ENCODE data around the gene CD4.

The CD4 gene

GRCh38 chr12:6765048-6765633, 24.2 kb upstream of the CD4 start:
- no peak for DNase-seq (ENCODE audit: low read depth in 2 of 2)

- no peak for DNase-seq (ENCODE audit: low read depth in 2 of 2)
These were observed 23.4 kb upstream of the CD4 start, which contains the start of gene PTMS for GRCh38 chr12:6765634-6766581. TSS of gene PTMS (plus strand) at chr12:6766363. CDS start at chr12:6766706, 343 bp downstream.

GRCh38 chr12:6766651-6767349, 22.5 kb upstream of the CD4 start:
- no peak for DNase-seq (ENCODE audit: low read depth in 2 of 2)

- DNase-seq (ENCODE audit: low read depth in 2 of 2) = no peak
These were observed 21.7 kb upstream of the CD4 start for GRCh38 chr12:6767353-6768319.

GRCh38 chr12:6768437-6768914, 20.9 kb upstream of the CD4 start:
- DNase-seq (ENCODE audit: low read depth in 2 of 2) = no peak

- DNase-seq (ENCODE audit: low read depth in 2 of 2) = no peak
These were observed 20.3 kb upstream of the CD4 start for GRCh38 chr12:6768990-6769389.

- no peak for DNase-seq (ENCODE audit: low read depth in 2 of 2)
These were observed 19.7 kb upstream of the CD4 start for GRCh38 chr12:6769666-6770065.

GRCh38 chr12:6770094-6770493, 19.2 kb upstream of the CD4 start:
- DNase-seq (ENCODE audit: low read depth in 2 of 2) = no peak

GRCh38 chr12:6770600-6770999, 18.7 kb upstream of the CD4 start:
- no peak for DNase-seq (ENCODE audit: low read depth in 2 of 2)

- no peak for DNase-seq (ENCODE audit: low read depth in 2 of 2)
These were observed 18.2 kb upstream of the CD4 start for GRCh38 chr12:6771091-6771495.

GRCh38 chr12:6771509-6772330, 17.6 kb upstream of the CD4 start:
- DNase-seq (ENCODE audit: low read depth in 2 of 2) = no peak

- peak in 1 of 2 donors; percentile 68 for DNase-seq (ENCODE audit: low read depth in 2 of 2)
These were observed 17.0 kb upstream of the CD4 start, which contains the start of gene LAG3 for GRCh38 chr12:6772331-6772695. TSS of gene LAG3 (plus strand) at chr12:6772520. CDS start at chr12:6772853, 333 bp downstream.

GRCh38 chr12:6772726-6773589, 16.4 kb upstream of the CD4 start:
- DNase-seq (ENCODE audit: low read depth in 2 of 2) = no peak

GRCh38 chr12:6773590-6774351, 15.6 kb upstream of the CD4 start:
- no peak for DNase-seq (ENCODE audit: low read depth in 2 of 2)

- DNase-seq (ENCODE audit: low read depth in 2 of 2) = no peak
These were observed 14.7 kb upstream of the CD4 start for GRCh38 chr12:6774499-6775062.

- DNase-seq (ENCODE audit: low read depth in 2 of 2) = no peak
These were observed 13.8 kb upstream of the CD4 start for GRCh38 chr12:6775185-6776174.

- no peak for DNase-seq (ENCODE audit: low read depth in 2 of 2)
These were observed 11.9 kb upstream of the CD4 start for GRCh38 chr12:6777386-6777785.

All from activated CD4-positive, alpha-beta T cell treated with anti-CD3 and anti-CD28 coated beads for 24 hours (primary cell).